ENCODE data around the gene SULT1C2. TPM values are rescaled to one million over a fixed set of nuclear protein-coding genes. Genes with fewer than 3 reads are reported as not detected.

Gene SULT1C2
- total and polyA plus RNA-seq, 9 of the 15 experiments (the other 6 are each of a cell fraction or from before 2014, with no cell fraction given) = 0.22 TPM; not detected in 8

GRCh38 chr2:108355906-108356734 lies 67.4 kb downstream of the SULT1C2 start (continued):
- TF ChIP-seq E2F5 (CRISPR knock-in tag; IDR thresholded peaks at IDR 0.05) (no peak), FOS (IDR thresholded peaks at IDR 0.05; ENCODE audit: extremely low read depth, insufficient read length) (no peak), ZNF639 (CRISPR knock-in tag; conservative IDR thresholded peaks at IDR 0.05 in 1 of 2, IDR thresholded peaks at IDR 0.05 in 1 of 2) (no peak), ZNF140 (CRISPR knock-in tag; IDR thresholded peaks at IDR 0.05) (no peak), HDGF (IDR thresholded peaks at IDR 0.05) (no peak), SMC3 (conservative IDR thresholded peaks at IDR 0.05; ENCODE audit: insufficient read depth, low read depth, low read length) (no peak), ZNF282 (CRISPR knock-in tag; IDR thresholded peaks at IDR 0.05) (no peak), GABPB1 (CRISPR knock-in tag; IDR thresholded peaks at IDR 0.05) (no peak), CEBPZ (IDR thresholded peaks at IDR 0.05; ENCODE audit: borderline replicate concordance, low read depth, low read length) (no peak), CCNT2 (IDR thresholded peaks at IDR 0.05; ENCODE audit: borderline replicate concordance, extremely low read depth, insufficient read length, low read depth, low read length) (peak; percentile 37), STAG1 (CRISPR knock-in tag; IDR thresholded peaks at IDR 0.05; ENCODE audit: borderline replicate concordance) (no peak), RBM17 (IDR thresholded peaks at IDR 0.05; ENCODE audit: borderline replicate concordance, low read depth, low read length) (no peak), TCFL5 (CRISPR knock-in tag; conservative IDR thresholded peaks at IDR 0.05) (no peak), FOXJ3 (CRISPR knock-in tag; IDR thresholded peaks at IDR 0.05) (no peak), HCFC1 (IDR thresholded peaks at IDR 0.05; ENCODE audit: low read depth, low read length) (no peak), SREBF1 (IDR thresholded peaks at IDR 0.05; ENCODE audit: borderline replicate concordance, low read depth, low read length) (no peak)
- TF ChIP-seq, protein P1, sequence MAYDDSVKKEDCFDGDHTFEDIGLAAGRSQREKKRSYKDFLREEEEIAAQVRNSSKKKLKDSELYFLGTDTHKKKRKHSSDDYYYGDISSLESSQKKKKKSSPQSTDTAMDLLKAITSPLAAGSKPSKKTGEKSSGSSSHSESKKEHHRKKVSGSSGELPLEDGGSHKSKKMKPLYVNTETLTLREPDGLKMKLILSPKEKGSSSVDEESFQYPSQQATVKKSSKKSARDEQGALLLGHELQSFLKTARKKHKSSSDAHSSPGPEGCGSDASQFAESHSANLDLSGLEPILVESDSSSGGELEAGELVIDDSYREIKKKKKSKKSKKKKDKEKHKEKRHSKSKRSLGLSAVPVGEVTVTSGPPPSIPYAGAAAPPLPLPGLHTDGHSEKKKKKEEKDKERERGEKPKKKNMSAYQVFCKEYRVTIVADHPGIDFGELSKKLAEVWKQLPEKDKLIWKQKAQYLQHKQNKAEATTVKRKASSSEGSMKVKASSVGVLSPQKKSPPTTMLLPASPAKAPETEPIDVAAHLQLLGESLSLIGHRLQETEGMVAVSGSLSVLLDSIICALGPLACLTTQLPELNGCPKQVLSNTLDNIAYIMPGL (CRISPR knock-in tag; IDR thresholded peaks at IDR 0.05) = no peak
- TF ChIP-seq, protein P2, sequence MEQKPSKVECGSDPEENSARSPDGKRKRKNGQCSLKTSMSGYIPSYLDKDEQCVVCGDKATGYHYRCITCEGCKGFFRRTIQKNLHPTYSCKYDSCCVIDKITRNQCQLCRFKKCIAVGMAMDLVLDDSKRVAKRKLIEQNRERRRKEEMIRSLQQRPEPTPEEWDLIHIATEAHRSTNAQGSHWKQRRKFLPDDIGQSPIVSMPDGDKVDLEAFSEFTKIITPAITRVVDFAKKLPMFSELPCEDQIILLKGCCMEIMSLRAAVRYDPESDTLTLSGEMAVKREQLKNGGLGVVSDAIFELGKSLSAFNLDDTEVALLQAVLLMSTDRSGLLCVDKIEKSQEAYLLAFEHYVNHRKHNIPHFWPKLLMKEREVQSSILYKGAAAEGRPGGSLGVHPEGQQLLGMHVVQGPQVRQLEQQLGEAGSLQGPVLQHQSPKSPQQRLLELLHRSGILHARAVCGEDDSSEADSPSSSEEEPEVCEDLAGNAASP (IDR thresholded peaks at IDR 0.05) = no peak
